GM12892 (cell line): ENCODE measurements around the gene TMPRSS7.
A peak's percentile ranks its signal among the peaks of the same experiment; 100 is the strongest.
"Not testable (repeated sequence)": the region's sequence is repeated elsewhere in the genome, so short reads cannot be mapped to it uniquely, and the experiment has no call there.

Source experiments
- DNase-seq: peaks from one replicate; pipeline ENCODE4 v3.0.0; 2011; ENCODE audit not compliant: insufficient read length
- FAIRE-seq: peaks from 2 replicates; lab custom pipeline; 2011; peaks lifted over from hg19 to GRCh38; lab: Jason Lieb, UNC
- POLR2A ChIP-seq: IDR thresholded peaks from 2 replicates; pipeline ENCODE4 v1.6.1; 2011; ENCODE audit warnings: low read depth, low read length, control low read depth
- POLR2AphosphoS5 ChIP-seq: IDR thresholded peaks from 2 replicates; pipeline ENCODE4 v1.6.1; 2011; ENCODE audit warnings: low read depth, low read length, control low read depth
- TAF1 ChIP-seq: IDR thresholded peaks from 2 replicates; pipeline ENCODE4 v1.6.1; 2011; ENCODE audit warnings: low read depth, mild to moderate bottlenecking, control low read depth, low read length, borderline replicate concordance

Gene TMPRSS7

GRCh38 chr3:112043621-112044201, 9.2 kb downstream of the TMPRSS7 start:
- peak; percentile 13 for DNase-seq
- FAIRE-seq: peak; percentile 90
- TF ChIP-seq TAF1 (no peak), POLR2AphosphoS5 (no peak), POLR2A (no peak)

GRCh38 chr3:112046599-112046998, 12.1 kb downstream of the TMPRSS7 start:
- FAIRE-seq: no peak
- TF ChIP-seq TAF1: no peak
- no peak for TF ChIP-seq POLR2A
- TF ChIP-seq POLR2AphosphoS5: no peak

GRCh38 chr3:112047264-112047663, 12.7 kb downstream of the TMPRSS7 start:
- TF ChIP-seq POLR2A: no peak
- TF ChIP-seq POLR2AphosphoS5: no peak
- no peak for TF ChIP-seq TAF1
- DNase-seq: no peak
- no peak for FAIRE-seq

More at GRCh38 chr3:112046599-112046998, 12.1 kb downstream of the TMPRSS7 start:
- no peak for DNase-seq

- TF ChIP-seq TAF1 (no peak), POLR2AphosphoS5 (no peak), POLR2A (no peak)
- DNase-seq (no peak), FAIRE-seq (no peak)
Observed at GRCh38 chr3:112048911-112049310, 14.4 kb downstream of the TMPRSS7 start.

- DNase-seq: no peak
- no peak for TF ChIP-seq POLR2A
- no peak for TF ChIP-seq TAF1
- no peak for TF ChIP-seq POLR2AphosphoS5
- no peak for FAIRE-seq
Observed at GRCh38 chr3:112053229-112053628, 18.7 kb downstream of the TMPRSS7 start.

- TF ChIP-seq POLR2A (no peak), TAF1 (no peak), POLR2AphosphoS5 (no peak)
- FAIRE-seq (no peak), DNase-seq (no peak)
Observed at GRCh38 chr3:112056451-112056929, 22.0 kb downstream of the TMPRSS7 start.

- FAIRE-seq (no peak), DNase-seq (no peak)
- TF ChIP-seq POLR2A (no peak), POLR2AphosphoS5 (no peak), TAF1 (no peak)
Observed at GRCh38 chr3:112059497-112059896, 25.0 kb downstream of the TMPRSS7 start.

- TF ChIP-seq POLR2A (no peak), TAF1 (no peak), POLR2AphosphoS5 (no peak)
- DNase-seq (no peak), FAIRE-seq (no peak)
Observed at GRCh38 chr3:112061152-112061551, 26.6 kb downstream of the TMPRSS7 start.

- DNase-seq, FAIRE-seq: not testable (repeated sequence)
Observed at GRCh38 chr3:112072387-112073060, 38.0 kb downstream of the TMPRSS7 start.

GRCh38 chr3:112074006-112074405, 39.5 kb downstream of the TMPRSS7 start:
- no peak for FAIRE-seq
- DNase-seq: no peak
- no peak for TF ChIP-seq TAF1
- TF ChIP-seq POLR2AphosphoS5: no peak
- TF ChIP-seq POLR2A: no peak

GRCh38 chr3:112074616-112075497, 40.3 kb downstream of the TMPRSS7 start:
- DNase-seq: no peak

GRCh38 chr3:112078125-112079083, 43.9 kb downstream of the TMPRSS7 start:
- no peak for DNase-seq
- no peak for TF ChIP-seq TAF1
- no peak for TF ChIP-seq POLR2A
- TF ChIP-seq POLR2AphosphoS5: no peak
- peak; percentile 44 for FAIRE-seq

More at GRCh38 chr3:112074616-112075497, 40.3 kb downstream of the TMPRSS7 start:
- FAIRE-seq: no peak
- TF ChIP-seq TAF1: no peak
- no peak for TF ChIP-seq POLR2AphosphoS5
- no peak for TF ChIP-seq POLR2A
